NCI-H2196 treated with DMSO at 0.1 percent for 48 hours (cell line): Measurements from ENCODE around the gene FA2H.
"Not testable (repeated sequence)": the region's sequence is repeated elsewhere in the genome, so short reads cannot be mapped to it uniquely, and the experiment has no call there.

ENCODE experiments used
- DNase-seq: peaks from one replicate; lab custom pipeline; 2025; ENCODE audit not compliant: unreplicated experiment; lab: John Stamatoyannopoulos, UW

Gene FA2H

GRCh38 chr16:74695450-74696422, 78.9 kb downstream of the FA2H start:
- DNase-seq, result peak; percentile 64

- no peak for DNase-seq
These were observed 83.3 kb downstream of the FA2H start for GRCh38 chr16:74691093-74691855.

DNA sequence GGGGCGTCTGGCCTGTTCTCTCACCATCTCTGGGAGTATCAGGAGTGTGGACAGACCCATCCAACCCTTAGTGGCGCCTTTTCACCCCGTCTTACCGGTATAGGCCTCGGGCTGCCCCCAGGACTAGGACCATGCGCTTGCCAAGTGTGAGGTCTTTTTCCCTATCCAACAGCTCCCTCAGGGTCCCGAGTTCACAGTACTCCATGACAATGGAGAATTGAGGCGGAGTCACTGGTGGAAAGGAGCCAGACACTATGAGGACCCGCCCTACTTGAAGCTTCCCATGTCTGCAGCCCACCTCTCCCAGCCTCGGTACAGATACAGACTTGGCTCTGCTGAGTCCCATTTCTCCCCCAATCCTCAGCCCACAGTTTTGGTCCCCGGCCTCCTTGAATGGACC, 92.1 kb downstream of the FA2H start:
- no peak for DNase-seq

DNA sequence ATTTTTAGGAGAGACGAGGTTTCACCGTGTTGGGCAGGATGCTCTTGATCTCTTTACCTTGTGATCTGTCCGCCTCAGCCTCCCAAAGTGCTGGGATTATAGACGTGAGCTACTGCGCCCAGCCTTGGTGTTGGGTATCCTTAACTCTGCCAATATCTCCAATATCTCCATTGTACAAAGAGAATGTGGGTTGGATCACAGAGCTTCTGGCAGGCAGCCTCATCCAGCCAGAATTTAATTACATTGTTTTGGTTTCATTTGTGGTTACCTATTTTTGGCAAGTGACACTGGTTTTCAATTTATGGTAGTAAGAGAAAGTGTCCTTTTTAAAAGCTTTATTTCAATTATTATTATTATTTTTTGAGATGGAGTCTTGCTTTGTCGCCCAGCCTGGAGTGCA, 93.9 kb downstream of the FA2H start:
- no peak for DNase-seq

GRCh38 chr16:74679983-74680382, 94.6 kb downstream of the FA2H start:
- DNase-seq, result no peak

GRCh38 chr16:74677868-74678267, 96.8 kb downstream of the FA2H start:
- DNase-seq, result no peak

DNA sequence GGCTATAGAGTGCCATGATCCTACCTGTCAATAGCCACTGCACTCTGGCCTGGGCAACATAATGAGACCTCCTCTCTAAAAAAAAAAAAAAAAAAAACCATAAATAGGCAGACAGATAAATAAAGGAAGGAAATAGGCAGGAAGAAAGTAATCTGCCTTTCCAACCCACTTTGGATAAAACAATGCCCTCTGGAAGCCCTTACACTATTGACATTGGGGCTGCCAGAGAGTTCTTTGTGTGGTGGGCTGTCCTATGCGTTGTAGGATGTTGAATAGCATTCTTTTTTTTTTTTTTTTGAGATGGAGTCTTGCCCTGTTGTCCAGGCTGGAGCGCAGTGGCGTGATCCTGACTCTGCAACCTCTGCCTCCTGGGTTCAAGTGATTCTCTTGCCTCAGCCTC, 100.7 kb downstream of the FA2H start:
- no peak for DNase-seq

GRCh38 chr16:74668877-74669276, 105.7 kb downstream of the FA2H start:
- not testable (repeated sequence) for DNase-seq

GRCh38 chr16:74667255-74667700, 107.3 kb downstream of the FA2H start:
- DNase-seq, result no peak

DNA sequence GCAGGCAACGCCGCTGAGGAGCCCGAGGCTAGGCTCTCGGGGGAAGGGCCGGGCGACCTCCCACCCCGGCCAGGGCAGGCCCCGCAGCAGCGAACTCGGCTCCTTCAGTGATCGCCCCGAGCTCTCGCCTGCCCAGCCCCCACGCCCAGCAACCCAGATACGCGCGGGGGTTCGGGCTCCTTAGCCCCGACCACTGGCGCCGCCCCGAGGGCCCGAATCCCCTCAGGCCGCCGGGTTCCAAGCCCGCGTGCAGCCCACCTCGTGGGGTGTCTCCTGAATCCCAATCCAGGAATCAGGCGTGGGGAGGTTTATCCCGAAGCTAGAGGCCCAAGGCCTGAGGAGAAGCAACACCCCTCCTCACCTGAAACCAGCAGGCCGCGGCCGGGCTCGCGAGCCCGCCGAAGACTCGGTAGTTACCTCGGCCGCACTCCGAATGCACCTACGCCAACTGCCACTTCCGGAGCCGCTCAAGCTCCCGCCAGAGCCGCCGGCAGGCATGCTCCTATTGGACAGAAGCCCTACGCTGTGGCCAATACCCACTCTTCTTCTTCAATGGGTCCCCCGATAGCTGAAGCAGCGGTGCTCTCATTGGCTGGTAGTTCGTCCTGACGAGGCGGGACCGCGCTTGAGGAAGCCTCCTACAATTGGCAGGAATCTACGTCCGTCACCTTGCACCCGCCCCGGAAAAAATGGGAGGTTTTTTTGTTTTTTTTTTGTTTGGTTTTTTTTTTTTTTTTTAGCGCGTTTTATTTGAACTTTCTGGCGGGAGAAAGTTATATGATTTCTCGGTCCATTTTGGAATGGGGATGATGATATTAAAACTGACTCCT, 108.0 kb downstream of the FA2H start, which contains the start of gene RFWD3:
Gene RFWD3, minus strand, starts transcription at position 453 of the 830 bp plus-strand sequence. CDS start 5,428 bp downstream, outside the sequence.
- peak; percentile 78 for DNase-seq

DNA sequence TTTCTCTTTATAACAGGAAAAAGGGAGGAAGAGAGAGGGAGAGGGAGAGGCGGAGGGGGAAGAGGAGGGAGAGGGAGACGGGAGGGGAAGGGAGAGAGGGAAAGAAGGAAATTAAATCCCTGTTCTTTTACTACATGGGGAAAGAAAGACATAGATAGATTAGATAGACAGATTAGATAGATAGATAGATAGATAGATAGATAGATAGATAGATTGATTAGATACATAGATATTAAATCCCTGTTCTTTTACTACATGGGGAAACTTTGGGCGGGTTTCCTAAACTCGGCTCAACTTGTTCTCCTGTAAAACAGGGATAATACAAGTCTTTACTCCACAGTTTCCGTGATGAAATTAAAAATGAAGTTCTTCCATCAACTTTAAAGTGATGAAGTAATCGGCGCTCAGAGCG, 108.6 kb downstream of the FA2H start:
- DNase-seq, result no peak
